Astrocyte of the spinal cord (primary cell): ENCODE results near the gene AKAP8L.
A peak's percentile ranks its signal among the peaks of the same experiment; 100 is the strongest.

Experiments used
- DNase-seq: peaks from one replicate; pipeline ENCODE4 v3.0.0; 2011; ENCODE audit warnings: low read depth, low spot score
- H3K4me3 ChIP-seq: 2 replicates; pipeline ENCODE4 v1.5.1; 2011; ENCODE audit warnings: low read depth, mild to moderate bottlenecking, low read length, moderate library complexity
- CTCF ChIP-seq: IDR thresholded peaks from 2 replicates; pipeline ENCODE4 v1.5.1; 2012; ENCODE audit warnings: low read depth, mild to moderate bottlenecking, low read length, inconsistent platforms
- in situ Hi-C: cut with HindIII; loops from 2 replicates; pipeline ENCODE4 v1.10.0; 2017; ENCODE audit warnings: low sequenced_read_pairs

Gene AKAP8L

GRCh38 chr19:15418579-15419412 is at the start of gene AKAP8L:
Gene AKAP8L, minus strand, starts transcription at chr19:15418988. Its CDS starts 65 bp downstream, at chr19:15418923.
- peak; percentile 100 for DNase-seq
- peak within 1 kb of the TSS; percentile 65 for H3K4me3 ChIP-seq
- TF ChIP-seq CTCF = peak; percentile 74
- in situ Hi-C loops = no loop called here

DNA sequence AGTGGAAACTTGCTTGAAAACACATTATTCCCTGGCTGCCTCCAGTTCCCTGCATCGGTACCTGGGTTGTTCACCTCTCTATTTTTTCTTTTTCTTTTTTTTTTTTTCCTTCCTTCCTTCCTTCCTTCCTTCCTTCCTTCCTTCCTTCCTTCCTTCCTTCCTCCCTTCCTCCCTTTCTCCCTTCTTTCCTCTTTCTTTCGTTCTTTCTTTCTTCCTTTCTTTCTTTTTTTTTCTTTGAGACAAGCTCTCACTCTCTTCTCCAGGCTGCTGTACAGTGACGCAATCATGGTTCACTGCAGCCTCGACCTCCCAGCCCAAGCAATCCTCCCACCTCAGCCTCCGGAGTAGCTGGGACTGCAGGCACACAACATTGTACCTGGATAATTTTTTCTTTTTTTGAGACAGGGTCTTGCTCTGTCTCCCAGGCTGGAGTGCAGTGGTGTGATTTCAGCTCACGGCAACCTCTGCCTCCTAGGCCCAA is 49.0 kb upstream of the AKAP8L start:
- H3K4me3 ChIP-seq = no peak overlapping the region
- no peak for DNase-seq
- TF ChIP-seq CTCF = no peak
- in situ Hi-C loops = no loop called here

DNA sequence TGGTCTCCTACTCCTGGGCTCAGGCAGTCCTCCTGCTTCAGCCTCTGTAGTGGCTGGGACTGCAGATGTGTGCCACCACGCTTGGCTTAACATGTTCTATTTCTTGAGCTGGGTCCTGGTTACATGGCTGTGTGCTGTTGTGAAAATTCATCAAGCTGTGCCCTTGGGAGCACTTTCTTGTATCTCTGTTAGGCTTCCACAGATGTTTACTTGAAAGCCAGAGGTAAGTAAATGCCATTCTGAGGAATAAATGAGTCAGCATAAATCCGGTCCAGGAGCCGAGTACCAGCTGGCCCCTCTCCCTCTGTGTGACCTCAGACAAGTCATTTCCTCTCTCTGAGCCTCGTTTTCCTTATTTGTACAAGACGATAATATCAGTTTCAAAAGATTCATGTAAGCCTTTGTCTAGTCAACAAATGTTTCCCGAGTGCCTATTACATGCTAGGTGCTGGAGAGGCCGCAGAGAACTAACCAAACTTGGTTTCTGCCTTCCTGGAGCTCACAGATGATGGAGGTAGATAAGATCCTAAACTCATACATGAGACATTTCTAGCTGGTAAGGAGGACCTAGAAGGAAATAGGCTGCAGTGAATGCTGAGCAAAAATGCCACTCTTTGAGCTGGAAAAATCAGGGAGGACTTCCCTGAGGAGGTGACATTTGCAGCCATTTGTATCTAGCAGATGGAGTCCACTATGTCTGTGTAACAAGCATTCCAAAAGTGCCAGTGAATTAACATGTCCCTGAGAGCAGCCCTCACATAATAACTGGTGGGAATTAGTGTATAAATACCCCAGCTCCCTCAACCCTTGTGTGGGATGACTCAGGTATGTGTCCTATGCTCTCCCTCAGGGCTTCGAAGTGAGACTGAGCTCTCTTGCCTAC is 48.3 kb upstream of the AKAP8L start:
- peak; percentile 44 for DNase-seq
- no peak overlapping the region for H3K4me3 ChIP-seq
- TF ChIP-seq CTCF = no peak
- in situ Hi-C loops = no loop called here

DNA sequence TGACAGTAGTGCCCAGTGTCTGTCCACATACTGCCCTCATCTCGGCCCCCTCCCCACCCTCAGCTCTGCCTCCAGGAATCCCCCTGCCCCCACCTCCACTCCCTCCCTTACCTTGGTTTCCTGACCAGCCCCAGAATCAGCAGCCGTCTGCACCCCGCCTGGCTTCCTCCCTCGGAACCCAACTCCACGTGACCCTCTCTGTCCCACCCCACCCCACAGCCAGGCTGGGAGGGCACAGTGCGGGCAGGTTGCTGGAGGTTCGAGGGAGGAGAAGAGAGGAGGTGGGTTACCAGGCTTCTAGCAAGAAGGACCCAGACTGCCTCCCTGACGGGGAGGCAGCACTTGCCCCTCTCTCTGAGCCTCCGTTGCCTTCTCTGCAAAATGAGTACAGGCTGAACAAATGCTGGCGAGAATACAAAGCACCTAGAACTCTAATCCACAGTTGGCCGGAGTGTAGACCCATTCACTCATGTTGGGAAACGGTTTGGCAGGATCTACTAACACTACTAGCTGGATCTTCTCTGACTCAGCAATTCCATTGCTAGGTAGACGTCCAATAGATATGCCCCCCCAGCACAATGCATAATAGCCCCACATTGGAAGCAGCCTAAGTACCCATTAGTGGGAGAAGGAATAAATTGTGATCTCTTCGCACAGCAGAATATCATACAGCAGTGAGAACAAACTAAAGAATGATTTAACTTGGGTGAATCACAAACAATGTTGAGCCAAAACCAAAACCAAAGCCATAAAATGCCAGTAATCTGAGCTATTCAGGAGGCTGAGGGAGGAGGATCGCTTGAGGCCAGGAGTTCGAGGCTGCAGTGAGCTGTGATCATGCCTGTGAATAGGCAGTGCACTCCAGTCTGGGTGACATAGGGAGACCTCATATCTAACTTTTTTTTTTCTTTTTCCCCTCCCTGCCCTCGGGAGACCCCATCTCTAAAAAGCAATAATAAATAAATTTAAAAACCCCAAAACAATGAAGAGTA is 45.9 kb upstream of the AKAP8L start, which contains the start of gene RASAL3:
TSS of gene RASAL3 (minus strand) at position 151 of the 992 bp plus-strand sequence. CDS start 186 bp downstream, outside the sequence.
- TF ChIP-seq CTCF = no peak
- in situ Hi-C loops = no loop called here
- H3K4me3 ChIP-seq = no peak within 1 kb of the TSS
- DNase-seq = no peak

- DNase-seq = no peak
- in situ Hi-C loops = no loop called here
- H3K4me3 ChIP-seq = no peak overlapping the region
- no peak for TF ChIP-seq CTCF
Observed at GRCh38 chr19:15463861-15464371, 45.1 kb upstream of the AKAP8L start.
